Stimulated activated CD4-positive, alpha-beta T cell treated with anti-CD3 and anti-CD28 coated beads, Interleukin-1b, Interleukin-23, amount 100 ng/mL, for 24 hours (primary cell): ENCODE results near the gene GTSE1.

Source experiments
- DNase-seq, 4 experiments: peaks; one replicate each; pipeline ENCODE4 v3.0.0-alpha.2; 2020; ENCODE audit warnings: low read depth in 4 of 4, low spot score in 1 of 4

Gene GTSE1

DNA sequence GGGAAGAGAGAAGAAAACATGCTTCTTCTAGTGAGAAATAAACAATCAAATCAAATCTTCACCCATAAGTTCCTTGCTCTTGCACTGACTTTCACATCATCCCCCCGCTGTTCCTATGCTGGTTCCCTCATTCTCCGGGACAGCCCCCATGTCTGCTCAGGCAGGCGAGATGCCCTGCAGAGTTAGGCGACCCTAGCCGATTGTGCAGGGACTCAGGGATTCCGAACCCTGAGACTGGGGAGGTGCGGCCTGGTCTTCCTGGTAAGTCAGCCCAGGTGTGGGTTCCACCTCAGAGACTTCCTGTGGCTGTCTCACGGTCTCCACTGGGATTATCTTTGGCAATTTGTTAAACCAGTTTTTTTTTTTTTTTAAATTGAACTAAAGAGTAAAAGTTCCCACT lies 22.3 kb upstream of the GTSE1 start:
- DNase-seq: no peak

DNA sequence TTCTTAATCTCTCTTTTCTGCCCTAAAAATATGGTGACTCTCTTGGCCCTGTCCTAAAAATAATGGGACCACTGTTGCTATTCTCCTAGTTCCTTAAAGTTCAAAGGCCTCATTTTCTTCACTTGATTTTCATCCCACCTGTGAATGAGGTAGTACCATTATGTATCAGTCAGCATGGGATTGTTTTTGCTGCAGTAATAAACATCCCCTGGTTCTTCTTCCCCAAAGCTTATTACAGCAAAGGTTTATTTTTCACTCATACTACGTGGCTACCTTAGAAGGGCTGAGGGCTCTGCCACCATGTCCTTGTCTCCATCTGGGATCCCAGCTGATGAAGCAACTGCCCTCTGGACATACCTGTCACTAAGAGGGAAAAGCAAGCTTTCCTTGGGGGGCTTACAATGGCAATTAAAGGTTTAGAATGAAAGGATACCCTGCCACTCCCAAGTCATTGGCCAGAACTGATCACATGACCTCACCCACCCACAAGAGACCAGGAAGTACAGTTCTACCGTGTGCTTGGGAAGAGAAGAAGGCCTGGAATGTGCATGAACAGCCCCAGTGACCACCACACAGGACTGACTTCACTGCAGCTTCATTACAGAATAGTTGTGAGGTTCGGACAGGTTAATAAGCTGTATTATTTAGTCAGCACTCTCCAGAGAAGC lies 21.1 kb upstream of the GTSE1 start:
- no peak for DNase-seq

- DNase-seq: no peak
These were observed 20.1 kb upstream of the GTSE1 start for GRCh38 chr22:46276563-46276962.

DNA sequence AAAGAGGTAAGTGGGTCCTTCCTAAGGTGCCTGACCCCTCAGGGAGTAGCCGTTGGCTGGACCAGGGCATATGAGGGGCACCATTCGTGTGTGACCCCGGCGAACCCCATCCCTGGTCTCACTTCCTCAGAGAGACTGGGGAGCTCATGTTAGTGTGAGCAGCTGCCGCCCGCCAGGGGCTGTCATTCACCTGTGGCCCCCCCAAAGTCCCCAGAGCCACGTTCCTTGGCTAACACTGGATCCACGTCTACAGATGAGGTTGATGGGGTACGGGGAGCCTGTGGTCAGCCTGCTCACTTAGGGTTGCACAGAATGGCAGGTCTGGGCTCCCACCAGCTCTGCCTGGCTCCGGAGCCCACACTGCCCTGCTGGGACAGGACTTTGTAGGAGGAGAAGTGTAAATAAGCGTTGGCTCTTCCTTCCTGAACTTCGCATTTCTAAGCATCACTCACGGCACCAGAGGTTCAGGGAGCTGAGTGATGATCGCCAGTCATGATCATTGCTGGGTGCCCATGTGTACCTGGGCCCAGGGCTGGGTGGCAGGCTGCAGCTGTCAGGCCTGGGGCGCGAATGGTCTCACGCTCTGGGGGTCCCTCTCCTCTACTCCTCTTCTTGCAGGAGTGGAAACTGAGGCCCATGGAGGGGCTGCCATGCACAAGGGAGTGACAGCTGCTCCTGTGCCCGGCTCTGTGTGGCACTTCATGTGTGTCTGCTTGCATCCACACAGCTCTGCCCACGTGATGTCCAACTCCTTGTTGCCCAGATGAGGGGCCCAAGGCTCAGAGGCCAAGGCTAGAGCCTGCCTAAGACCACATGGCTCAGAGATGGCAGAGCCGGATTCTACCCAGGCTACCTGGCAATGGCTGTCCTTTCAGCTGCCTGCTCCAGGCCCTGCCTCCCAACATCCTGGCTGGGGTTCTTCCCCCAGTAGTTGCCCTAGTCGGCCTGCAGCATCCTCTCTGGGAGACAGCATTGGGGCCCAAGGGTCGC lies 17.7 kb upstream of the GTSE1 start:
- DNase-seq: no peak

- DNase-seq: no peak
These were observed 16.4 kb upstream of the GTSE1 start for GRCh38 chr22:46280063-46280817.

- no peak for DNase-seq
These were observed 15.6 kb upstream of the GTSE1 start for GRCh38 chr22:46280999-46281623.

- DNase-seq: no peak
These were observed 14.6 kb upstream of the GTSE1 start for GRCh38 chr22:46281866-46282678.

DNA sequence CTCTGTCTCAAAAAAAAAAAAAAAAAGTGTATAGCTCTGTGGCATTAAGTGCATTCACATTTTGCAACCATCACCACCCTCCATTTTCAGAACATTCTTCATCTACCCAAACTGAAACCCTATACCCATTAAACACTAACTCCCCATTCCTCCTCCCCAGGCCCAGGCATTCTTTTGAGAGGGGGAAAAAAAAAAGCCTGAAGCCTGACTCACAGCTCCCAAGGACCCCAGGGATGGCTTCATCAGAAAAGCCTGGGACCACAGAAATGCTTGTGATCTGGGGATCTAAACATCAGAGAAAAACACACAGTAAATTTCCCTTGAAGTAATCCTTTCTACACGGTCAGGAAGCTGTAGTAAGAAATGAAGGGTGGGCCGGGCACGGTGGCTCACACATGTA lies 10.7 kb upstream of the GTSE1 start:
- DNase-seq: no peak

GRCh38 chr22:46286941-46287872 lies 9.5 kb upstream of the GTSE1 start:
- DNase-seq: no peak

- DNase-seq: no peak
These were observed 8.6 kb upstream of the GTSE1 start for GRCh38 chr22:46287873-46288751.

GRCh38 chr22:46288846-46289243 lies 7.8 kb upstream of the GTSE1 start:
- no peak for DNase-seq

DNA sequence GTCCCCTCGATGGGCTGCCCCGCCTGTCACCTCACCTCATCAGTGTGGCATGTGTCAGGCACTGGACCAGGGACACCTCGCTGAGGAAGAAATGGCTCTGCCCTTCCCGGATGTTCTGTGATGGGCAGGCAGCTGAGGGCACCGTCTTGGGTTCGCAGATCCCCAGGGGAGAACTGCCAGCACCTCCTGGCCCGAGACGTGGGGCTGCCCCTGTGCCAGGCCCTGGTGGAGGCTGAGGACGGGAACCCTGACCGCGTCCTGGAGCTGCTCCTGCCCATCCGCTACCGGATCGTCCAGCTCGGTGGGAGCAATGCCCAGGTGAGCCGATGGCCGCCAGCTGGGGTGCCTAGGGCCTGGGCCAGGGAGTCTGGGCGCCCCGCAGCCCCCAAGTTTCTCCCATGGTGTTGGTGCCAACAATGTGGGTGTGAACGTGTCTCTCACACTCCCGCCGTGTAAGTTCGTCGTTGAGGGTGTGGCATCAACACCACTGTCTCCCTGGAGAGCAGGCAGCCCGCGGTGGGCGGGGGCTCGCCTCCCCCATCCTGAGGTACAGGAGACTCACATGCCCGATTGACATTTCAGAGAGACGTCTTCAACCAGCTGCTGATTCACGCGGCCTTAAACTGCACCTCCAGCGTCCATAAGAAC lies 7.3 kb upstream of the GTSE1 start:
- DNase-seq: no peak

DNA sequence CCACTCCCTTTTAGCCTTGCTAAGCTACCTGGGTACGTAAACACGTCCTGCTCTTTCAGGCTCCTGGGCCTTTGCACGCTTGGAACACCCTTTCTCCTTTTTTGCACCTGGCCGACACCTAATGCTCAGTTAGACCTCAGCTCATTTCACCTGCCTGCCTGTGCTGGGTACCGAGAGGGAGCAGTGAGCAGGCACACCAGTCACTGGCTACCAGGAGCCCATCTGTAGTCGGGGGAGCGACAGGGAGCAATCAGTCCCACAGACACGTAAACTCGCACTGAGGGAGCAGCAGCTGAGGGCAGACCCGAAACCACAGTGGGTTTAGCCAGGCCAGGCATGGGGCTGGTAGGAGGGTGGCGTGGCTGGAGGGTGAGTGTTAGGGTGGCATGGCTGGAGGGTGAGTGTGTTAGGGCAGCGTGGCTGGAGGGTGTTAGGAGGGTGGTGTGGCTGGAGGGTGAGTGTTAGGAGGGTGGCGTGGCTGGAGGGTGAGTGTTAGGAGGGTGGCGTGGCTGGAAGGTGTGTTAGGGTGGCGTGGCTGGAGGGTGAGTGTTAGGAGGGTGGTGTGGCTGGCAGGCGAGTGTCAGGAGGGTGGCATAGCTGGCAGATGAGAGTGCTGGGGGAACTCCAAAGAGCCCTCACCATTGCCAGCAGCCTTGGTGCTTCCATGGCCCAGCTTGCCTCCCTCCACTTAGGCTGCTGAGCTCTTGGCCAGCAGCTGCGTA lies 6.4 kb upstream of the GTSE1 start:
- no peak for DNase-seq

DNA sequence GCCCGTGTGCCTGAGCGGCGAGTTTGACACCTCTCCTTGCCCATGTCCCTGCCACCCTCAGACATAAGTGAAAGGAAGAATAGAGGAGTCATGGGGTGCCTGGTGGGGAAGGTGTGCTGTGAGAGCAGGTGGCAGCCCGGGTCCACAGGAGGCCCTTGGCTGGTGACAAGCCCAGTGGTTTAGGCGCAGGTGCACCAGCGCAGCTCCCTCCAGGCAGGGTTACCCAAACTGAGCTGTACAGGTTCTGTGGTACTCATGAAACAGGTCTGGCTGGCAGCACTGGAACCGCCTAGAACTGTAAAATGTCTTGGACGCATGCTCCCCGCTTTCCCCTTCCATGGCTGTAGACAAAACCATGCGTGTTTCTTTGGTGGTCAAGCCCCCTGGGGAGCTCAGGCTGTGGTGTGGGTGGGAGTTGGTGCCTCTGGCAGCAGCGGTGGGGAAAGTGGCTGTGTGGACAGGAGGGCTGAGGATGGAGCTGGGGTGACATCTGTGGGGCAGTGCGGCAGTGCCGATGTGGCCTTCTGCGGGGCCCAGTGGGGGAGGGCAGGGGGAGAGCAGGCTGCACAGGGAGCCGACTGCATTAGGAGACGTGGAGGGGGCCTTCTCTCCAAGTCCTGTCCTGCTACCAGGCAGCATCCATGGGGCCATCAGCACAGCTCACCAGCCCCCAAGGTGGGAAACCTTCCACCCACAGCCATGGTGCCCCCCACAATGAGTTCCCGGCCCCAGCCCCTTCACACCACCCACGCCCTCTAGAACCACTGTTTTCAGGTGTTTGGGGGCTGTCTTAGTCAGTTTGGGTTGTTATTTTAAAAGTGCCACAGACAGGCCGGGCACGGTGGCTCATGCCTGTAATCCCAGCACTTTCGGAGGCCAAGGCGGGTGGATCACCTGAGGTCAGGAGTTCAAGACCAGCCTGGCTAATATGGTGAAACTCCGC lies 5.6 kb upstream of the GTSE1 start:
- DNase-seq: no peak

GRCh38 chr22:46292173-46292572 lies 4.5 kb upstream of the GTSE1 start:
- no peak for DNase-seq

GRCh38 chr22:46292732-46293131 lies 3.9 kb upstream of the GTSE1 start:
- no peak for DNase-seq
